CD14-positive monocyte (primary cell): Measurements from ENCODE around the gene HS6ST2. TPM values are rescaled to one million over a fixed set of nuclear protein-coding genes. Genes with fewer than 3 reads are reported as not detected.

Experiments used
- DNase-seq, 3 donors: peaks; one replicate each; pipeline ENCODE4 v3.0.0-alpha.2; 2011 to 2022
- H2AFZ ChIP-seq: 2 replicates; pipeline ENCODE4 v1.6.0; 2012; ENCODE audit warnings: mild to moderate bottlenecking, low read depth, low read length, inconsistent platforms; ENCODE audit not compliant: insufficient read depth, poor library complexity, severe bottlenecking
- H3K27ac ChIP-seq, 2 donors: 1 replicate in 1 of 2; 2 replicates in 1 of 2; pipeline ENCODE4 v1.5.1; 2012 to 2013; ENCODE audit warnings: low read length in 2 of 2, control low read depth in 1 of 2, inconsistent platforms in 1 of 2, low read depth in 1 of 2, mild to moderate bottlenecking in 1 of 2
- H3K27me3 ChIP-seq, 2 donors: one replicate each; pipeline versions ENCODE4 v1.6.0 to v1.6.1; 2011 to 2013; ENCODE audit warnings: low read length in 2 of 2; ENCODE audit not compliant: control insufficient read depth in 2 of 2, insufficient read depth in 2 of 2
- H3K36me3 ChIP-seq, 2 donors: replicated peaks in 1 of 2; 1 replicate in 1 of 2; 2 replicates in 1 of 2; pipeline versions ENCODE4 v1.5.1 to v1.6.1; 2012 to 2013; ENCODE audit warnings: low read length in 2 of 2, control low read depth in 1 of 2, inconsistent platforms in 1 of 2, mild to moderate bottlenecking in 1 of 2; ENCODE audit not compliant: insufficient read depth in 2 of 2, control insufficient read depth in 1 of 2
- H3K4me1 ChIP-seq, 2 donors: 1 replicate in 1 of 2; 2 replicates in 1 of 2; pipeline versions ENCODE4 v1.5.1 to v1.6.1; 2012 to 2013; ENCODE audit warnings: low read length in 2 of 2, control low read depth in 1 of 2, inconsistent platforms in 1 of 2, mild to moderate bottlenecking in 1 of 2, moderate library complexity in 1 of 2; ENCODE audit not compliant: insufficient read depth in 2 of 2, control insufficient read depth in 1 of 2
- H3K4me2 ChIP-seq: replicated peaks from 2 replicates; pipeline ENCODE3; 2012; ENCODE audit warnings: low read length, moderate library complexity, mild to moderate bottlenecking; ENCODE audit not compliant: poor library complexity, severe bottlenecking; ENCODE audit errors: extremely low read depth
- H3K4me3 ChIP-seq, 3 experiments: fragments of 200-600 bp in 1 of 3; sonication (generic) in 1 of 3; replicated peaks in 1 of 3; 1 replicate in 2 of 3; 2 replicates in 1 of 3; pipeline ENCODE4 v1.5.1; 2011 to 2013; ENCODE audit warnings: low read length in 3 of 3, mild to moderate bottlenecking in 3 of 3, control low read depth in 2 of 3, low read depth in 2 of 3, inconsistent platforms in 1 of 3, moderate library complexity in 1 of 3
- H3K79me2 ChIP-seq: 2 replicates; pipeline ENCODE4 v1.6.0; 2012; ENCODE audit warnings: mild to moderate bottlenecking, control low read depth, inconsistent platforms, low read length, moderate library complexity; ENCODE audit not compliant: insufficient read depth
- H3K9ac ChIP-seq: 2 replicates; pipeline ENCODE4 v1.6.0; 2017; ENCODE audit warnings: low read length, mild to moderate bottlenecking; ENCODE audit not compliant: insufficient read depth, poor library complexity, severe bottlenecking
- H3K9me3 ChIP-seq, 2 donors: replicated peaks in 1 of 2; 1 replicate in 1 of 2; 2 replicates in 1 of 2; pipeline versions ENCODE4 v1.5.1 to v1.6.1; 2012 to 2013; ENCODE audit warnings: low read length in 2 of 2, control low read depth in 1 of 2; ENCODE audit not compliant: control insufficient read depth in 1 of 2, insufficient read depth in 1 of 2
- H4K20me1 ChIP-seq: 2 replicates; pipeline ENCODE4 v1.6.0; 2012; ENCODE audit warnings: mild to moderate bottlenecking, low read length, control low read depth, moderate library complexity; ENCODE audit not compliant: insufficient read depth
- H3K27ac Mint-ChIP-seq, 7 donors: one replicate each; pipeline ENCODE4 v1.8.0; 2020; ENCODE audit warnings: mild to moderate bottlenecking in 7 of 7, mixed read lengths in 7 of 7, moderate library complexity in 6 of 7, inconsistent platforms in 2 of 7
- H3K27me3 Mint-ChIP-seq, 3 donors: one replicate each; pipeline ENCODE4 v1.8.0; 2021 to 2022; ENCODE audit warnings: low read depth in 3 of 3, mild to moderate bottlenecking in 3 of 3, mixed read lengths in 3 of 3, moderate library complexity in 3 of 3, inconsistent platforms in 1 of 3
- H3K36me3 Mint-ChIP-seq, 2 donors: one replicate each; pipeline ENCODE4 v1.8.0; 2020; ENCODE audit warnings: mixed read lengths in 2 of 2, inconsistent platforms in 1 of 2, mild to moderate bottlenecking in 1 of 2
- H3K4me1 Mint-ChIP-seq: one replicate; pipeline ENCODE4 v1.8.0; 2020; ENCODE audit warnings: mild to moderate bottlenecking, mixed read lengths
- H3K4me3 Mint-ChIP-seq, 2 donors: one replicate each; pipeline ENCODE4 v1.8.0; 2020; ENCODE audit warnings: mild to moderate bottlenecking in 2 of 2, mixed read lengths in 2 of 2, moderate library complexity in 1 of 2
- H3K9me3 Mint-ChIP-seq, 7 donors: one replicate each; pipeline ENCODE4 v1.8.0; 2020 to 2022; ENCODE audit warnings: mixed read lengths in 7 of 7, mild to moderate bottlenecking in 6 of 7, moderate library complexity in 6 of 7, inconsistent platforms in 2 of 7
- CTCF ChIP-seq: fragments of 200-600 bp; IDR thresholded peaks from one replicate; pipeline ENCODE4 v1.8.0; 2022; ENCODE audit warnings: antibody characterized with exemption, mild to moderate bottlenecking
- WGBS: methylation state at CpG from one replicate; pipeline ENCODE4 v1.1.5; 2013; ENCODE audit warnings: missing lambda C conversion rate; ENCODE audit not compliant: insufficient coverage; 5-methylcytosine and 5-hydroxymethylcytosine counted together
- intact Hi-C, 2 donors: fragments of 100-400 bp; cut with micrococcal nuclease; formaldehyde crosslinking; loops; one replicate each; pipeline versions ENCODE4 v1.15.0 to v1.15.1; 2023
- polyA plus RNA-seq, 3 donors: library from polyadenylated mRNA; depleted of rRNA in 1 of 3; unstranded in 2 of 3; stranded (reverse) in 1 of 3; fragments of 300-500 nt in 2 of 3; fragments of >200 nt in 1 of 3; fragmentation: Illumina TruSeq in 2 of 3; gene quantifications; 1 replicate in 2 of 3; 2 replicates in 1 of 3; pipeline ENCODE4 v1.2.3, GENCODE V29; 2012 to 2021

The HS6ST2 gene
- polyA plus RNA-seq, 3 donors, result not detected

- H3K27ac Mint-ChIP-seq, result no peak overlapping the region
- no peak overlapping the region for H3K4me3 Mint-ChIP-seq
- 78% methylated on average over 3 of the region's 6 CpGs for WGBS
- no peaks in the 10 kb centered on the region for H3K4me1 ChIP-seq
- H3K4me3 ChIP-seq, result no peak overlapping the region
- intact Hi-C loops, result no loop called here
- H3K27ac ChIP-seq, result no peak overlapping the region
- peaks cover 5 to 15% (median 6%) of the 10 kb centered on the region in 3 donors for H3K27me3 Mint-ChIP-seq
- no peaks in the 10 kb centered on the region for H3K36me3 Mint-ChIP-seq
- no peaks in the 10 kb centered on the region for H3K9me3 ChIP-seq
- peaks cover 0 to 2% (median 0%) of the 10 kb centered on the region in 7 donors for H3K9me3 Mint-ChIP-seq
- H4K20me1 ChIP-seq, result no peaks in the 10 kb centered on the region
- no peak for DNase-seq
- H3K4me1 Mint-ChIP-seq, result no peaks in the 10 kb centered on the region
- H2AFZ ChIP-seq, result no peak overlapping the region
- no peaks in the 10 kb centered on the region for H3K36me3 ChIP-seq
- TF ChIP-seq CTCF, result no peak
- no peak overlapping the region for H3K4me2 ChIP-seq
- H3K9ac ChIP-seq, result no peak overlapping the region
- no peaks in the 10 kb centered on the region for H3K79me2 ChIP-seq
- H3K27me3 ChIP-seq, result peaks cover 0 to 14% of the 10 kb centered on the region in 2 donors
These were observed 10.0 kb upstream of the HS6ST2 start for GRCh38 chrX:132968296-132968949.

- Histone ChIP-seq H3K9ac (no peak overlapping the region), H3K4me1 (no peaks in the 10 kb centered on the region), H4K20me1 (no peaks in the 10 kb centered on the region), H3K36me3 (no peaks in the 10 kb centered on the region), H3K4me2 (no peak overlapping the region), H2AFZ (no peak overlapping the region), H3K27me3 (peaks cover 0 to 14% of the 10 kb centered on the region in 2 donors), H3K9me3 (no peaks in the 10 kb centered on the region), H3K27ac (no peak overlapping the region), H3K4me3 (no peak overlapping the region), H3K79me2 (no peaks in the 10 kb centered on the region)
- H3K9me3 Mint-ChIP-seq, result peaks cover 0 to 3% (median 0%) of the 10 kb centered on the region in 7 donors
- no peak overlapping the region for H3K27ac Mint-ChIP-seq
- intact Hi-C loops, result no loop called here
- no CpG with 5 or more reads among the region's 3 CpGs for WGBS
- H3K4me1 Mint-ChIP-seq, result no peaks in the 10 kb centered on the region
- TF ChIP-seq CTCF, result no peak
- H3K27me3 Mint-ChIP-seq, result peaks cover 5 to 15% (median 6%) of the 10 kb centered on the region in 3 donors
- H3K36me3 Mint-ChIP-seq, result no peaks in the 10 kb centered on the region
- H3K4me3 Mint-ChIP-seq, result no peak overlapping the region
- no peak for DNase-seq
These were observed 8.6 kb upstream of the HS6ST2 start for GRCh38 chrX:132967049-132967448.
